ENCODE measurements around the gene FARP2.

DNA sequence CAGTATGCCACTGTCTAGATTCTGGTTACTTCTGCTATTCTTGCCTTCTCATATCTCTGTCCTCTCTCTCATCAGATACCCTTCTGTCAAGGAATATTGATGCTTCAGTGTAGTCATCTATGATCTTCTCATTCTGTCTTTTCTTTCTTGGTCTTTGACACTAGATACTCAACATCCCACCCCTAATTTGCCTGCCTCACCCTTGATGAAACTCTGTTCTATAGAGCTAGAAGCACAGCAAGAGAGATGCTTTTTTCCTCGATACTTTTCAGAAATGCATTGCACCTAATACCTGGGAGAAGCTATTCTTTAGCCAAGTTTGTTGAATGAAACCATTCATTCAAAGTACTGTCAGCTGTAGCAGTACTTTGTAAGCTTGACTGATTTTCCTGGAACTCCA lies 30.8 kb upstream of the FARP2 start:
- TF ChIP-seq JUNB (IDR thresholded peaks at IDR 0.05; ENCODE audit: unreplicated experiment) (no peak), EZH2phosphoT487 (IDR thresholded peaks at IDR 0.05; ENCODE audit: unreplicated experiment) (no peak), POLR2AphosphoS5 (IDR thresholded peaks at IDR 0.05; ENCODE audit: low read depth) (no peak), CREB1 (CRISPR knock-in tag; IDR thresholded peaks at IDR 0.05; ENCODE audit: low read depth) (no peak), EZH2 (IDR thresholded peaks at IDR 0.05; ENCODE audit: low read depth, unreplicated experiment) (no peak)
- TF ChIP-seq, protein P1, sequence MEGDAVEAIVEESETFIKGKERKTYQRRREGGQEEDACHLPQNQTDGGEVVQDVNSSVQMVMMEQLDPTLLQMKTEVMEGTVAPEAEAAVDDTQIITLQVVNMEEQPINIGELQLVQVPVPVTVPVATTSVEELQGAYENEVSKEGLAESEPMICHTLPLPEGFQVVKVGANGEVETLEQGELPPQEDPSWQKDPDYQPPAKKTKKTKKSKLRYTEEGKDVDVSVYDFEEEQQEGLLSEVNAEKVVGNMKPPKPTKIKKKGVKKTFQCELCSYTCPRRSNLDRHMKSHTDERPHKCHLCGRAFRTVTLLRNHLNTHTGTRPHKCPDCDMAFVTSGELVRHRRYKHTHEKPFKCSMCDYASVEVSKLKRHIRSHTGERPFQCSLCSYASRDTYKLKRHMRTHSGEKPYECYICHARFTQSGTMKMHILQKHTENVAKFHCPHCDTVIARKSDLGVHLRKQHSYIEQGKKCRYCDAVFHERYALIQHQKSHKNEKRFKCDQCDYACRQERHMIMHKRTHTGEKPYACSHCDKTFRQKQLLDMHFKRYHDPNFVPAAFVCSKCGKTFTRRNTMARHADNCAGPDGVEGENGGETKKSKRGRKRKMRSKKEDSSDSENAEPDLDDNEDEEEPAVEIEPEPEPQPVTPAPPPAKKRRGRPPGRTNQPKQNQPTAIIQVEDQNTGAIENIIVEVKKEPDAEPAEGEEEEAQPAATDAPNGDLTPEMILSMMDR (conservative IDR thresholded peaks at IDR 0.05; ENCODE audit: low read depth in 2 of 2) = no peak
- TF ChIP-seq, protein P2, sequence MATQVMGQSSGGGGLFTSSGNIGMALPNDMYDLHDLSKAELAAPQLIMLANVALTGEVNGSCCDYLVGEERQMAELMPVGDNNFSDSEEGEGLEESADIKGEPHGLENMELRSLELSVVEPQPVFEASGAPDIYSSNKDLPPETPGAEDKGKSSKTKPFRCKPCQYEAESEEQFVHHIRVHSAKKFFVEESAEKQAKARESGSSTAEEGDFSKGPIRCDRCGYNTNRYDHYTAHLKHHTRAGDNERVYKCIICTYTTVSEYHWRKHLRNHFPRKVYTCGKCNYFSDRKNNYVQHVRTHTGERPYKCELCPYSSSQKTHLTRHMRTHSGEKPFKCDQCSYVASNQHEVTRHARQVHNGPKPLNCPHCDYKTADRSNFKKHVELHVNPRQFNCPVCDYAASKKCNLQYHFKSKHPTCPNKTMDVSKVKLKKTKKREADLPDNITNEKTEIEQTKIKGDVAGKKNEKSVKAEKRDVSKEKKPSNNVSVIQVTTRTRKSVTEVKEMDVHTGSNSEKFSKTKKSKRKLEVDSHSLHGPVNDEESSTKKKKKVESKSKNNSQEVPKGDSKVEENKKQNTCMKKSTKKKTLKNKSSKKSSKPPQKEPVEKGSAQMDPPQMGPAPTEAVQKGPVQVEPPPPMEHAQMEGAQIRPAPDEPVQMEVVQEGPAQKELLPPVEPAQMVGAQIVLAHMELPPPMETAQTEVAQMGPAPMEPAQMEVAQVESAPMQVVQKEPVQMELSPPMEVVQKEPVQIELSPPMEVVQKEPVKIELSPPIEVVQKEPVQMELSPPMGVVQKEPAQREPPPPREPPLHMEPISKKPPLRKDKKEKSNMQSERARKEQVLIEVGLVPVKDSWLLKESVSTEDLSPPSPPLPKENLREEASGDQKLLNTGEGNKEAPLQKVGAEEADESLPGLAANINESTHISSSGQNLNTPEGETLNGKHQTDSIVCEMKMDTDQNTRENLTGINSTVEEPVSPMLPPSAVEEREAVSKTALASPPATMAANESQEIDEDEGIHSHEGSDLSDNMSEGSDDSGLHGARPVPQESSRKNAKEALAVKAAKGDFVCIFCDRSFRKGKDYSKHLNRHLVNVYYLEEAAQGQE (IDR thresholded peaks at IDR 0.05; ENCODE audit: unreplicated experiment) = no peak

Measured in GM23338 (cell line).